Activated T-cell treated with anti-CD3 and anti-CD28 coated beads, Interleukin-2, amount 50 U/mL, for 24 hours (primary cell): ENCODE data around the gene RPL27.

ENCODE experiments used
- DNase-seq: peaks from one replicate; pipeline ENCODE4 v3.0.0-alpha.2; 2020
- H3K27ac Mint-ChIP-seq: 2 replicates; pipeline ENCODE4 v1.8.0; 2020; ENCODE audit warnings: mild to moderate bottlenecking, mixed read lengths
- H3K27me3 Mint-ChIP-seq: 2 replicates; pipeline ENCODE4 v1.8.0; 2020; ENCODE audit warnings: mixed read lengths
- H3K36me3 Mint-ChIP-seq: 2 replicates; pipeline ENCODE4 v1.8.0; 2020; ENCODE audit warnings: low read depth, mixed read lengths
- H3K4me1 Mint-ChIP-seq: 2 replicates; pipeline ENCODE4 v1.8.0; 2020; ENCODE audit warnings: low read depth, mixed read lengths
- H3K4me3 Mint-ChIP-seq: 2 replicates; pipeline ENCODE4 v1.8.0; 2020; ENCODE audit warnings: mild to moderate bottlenecking, moderate library complexity, mixed read lengths
- H3K9me3 Mint-ChIP-seq: 2 replicates; pipeline ENCODE4 v1.8.0; 2020; ENCODE audit warnings: mixed read lengths

RPL27 gene

GRCh38 chr17:43040655-43041054 lies 42.4 kb downstream of the RPL27 start:
- H3K9me3 Mint-ChIP-seq = no peaks in the 10 kb centered on the region
- no peak overlapping the region for H3K4me3 Mint-ChIP-seq
- DNase-seq = no peak
- no peak overlapping the region for H3K27ac Mint-ChIP-seq
- no peaks in the 10 kb centered on the region for H3K27me3 Mint-ChIP-seq
- H3K36me3 Mint-ChIP-seq = peaks cover 26% of the 10 kb centered on the region
- H3K4me1 Mint-ChIP-seq = no peaks in the 10 kb centered on the region

DNA sequence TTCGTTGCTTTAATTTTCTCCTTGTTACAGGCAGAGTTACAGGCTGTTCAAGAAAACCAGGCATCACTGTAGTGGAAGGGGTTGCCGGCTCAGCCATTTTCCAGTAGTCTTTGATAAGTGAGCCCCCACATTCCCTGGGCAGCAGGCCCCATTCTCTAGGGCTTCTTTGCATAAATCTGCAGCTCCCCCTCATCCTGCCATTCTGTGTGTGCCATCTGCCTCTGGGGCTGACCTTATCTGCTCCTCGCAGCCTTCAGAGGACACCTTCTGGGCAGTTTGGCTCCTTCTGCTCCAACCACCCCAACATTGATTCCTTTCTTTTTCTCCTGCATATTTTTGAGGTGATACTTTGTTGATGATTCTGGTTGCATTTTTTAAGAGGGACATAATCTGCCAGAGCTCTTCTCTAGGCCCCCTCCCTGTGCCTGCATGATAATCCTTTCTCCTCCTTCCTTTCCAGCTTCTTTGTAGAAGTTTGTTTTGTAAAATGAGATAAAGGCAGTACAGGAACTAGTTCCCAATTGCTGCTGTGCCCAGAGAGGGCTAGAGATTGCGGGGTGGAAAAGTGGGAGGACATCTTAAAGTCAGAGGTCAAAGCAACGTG lies 43.9 kb downstream of the RPL27 start:
- peaks cover 35% of the 10 kb centered on the region for H3K36me3 Mint-ChIP-seq
- H3K4me1 Mint-ChIP-seq = no peaks in the 10 kb centered on the region
- no peaks in the 10 kb centered on the region for H3K9me3 Mint-ChIP-seq
- DNase-seq = no peak
- H3K27me3 Mint-ChIP-seq = no peaks in the 10 kb centered on the region
- no peak overlapping the region for H3K4me3 Mint-ChIP-seq
- no peak overlapping the region for H3K27ac Mint-ChIP-seq

DNA sequence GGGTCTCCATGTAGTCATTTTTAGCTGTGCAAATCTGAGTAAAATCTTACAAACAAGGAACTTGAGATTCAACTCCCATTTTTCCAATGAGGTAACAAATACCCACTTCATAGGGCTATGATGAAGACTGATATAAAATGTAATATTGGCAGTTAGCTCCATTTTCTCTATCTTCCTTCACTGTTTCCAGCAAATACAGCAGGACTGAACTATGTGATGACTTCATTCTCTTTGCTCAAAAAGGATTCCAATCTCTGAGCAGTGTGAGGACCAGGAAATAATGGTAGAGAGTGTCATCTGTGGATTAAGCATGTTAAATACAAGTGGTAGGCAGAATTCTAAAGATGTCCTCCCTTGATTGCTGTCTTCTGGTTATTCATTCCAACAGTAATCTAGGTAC lies 45.1 kb downstream of the RPL27 start:
- H3K4me1 Mint-ChIP-seq = no peaks in the 10 kb centered on the region

DNA sequence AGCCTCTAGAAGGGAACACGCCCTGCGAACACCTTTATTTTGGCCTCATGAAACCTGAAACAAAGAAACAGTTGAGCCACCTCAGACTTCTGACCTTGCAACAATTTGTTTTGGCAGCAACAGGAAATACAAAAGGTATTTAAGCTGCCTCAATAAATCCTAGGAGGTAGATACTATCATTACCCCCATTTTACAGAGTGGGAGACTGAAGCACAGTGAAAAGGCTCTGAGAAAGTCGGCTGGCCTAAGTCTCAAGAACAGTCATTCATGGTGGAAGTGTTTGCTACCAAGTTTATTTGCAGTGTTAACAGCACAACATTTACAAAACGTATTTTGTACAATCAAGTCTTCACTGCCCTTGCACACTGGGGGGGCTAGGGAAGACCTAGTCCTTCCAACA lies 45.8 kb downstream of the RPL27 start:
- Mint-ChIP-seq H3K27ac (no peak overlapping the region), H3K4me1 (no peaks in the 10 kb centered on the region), H3K9me3 (no peaks in the 10 kb centered on the region), H3K27me3 (no peaks in the 10 kb centered on the region), H3K4me3 (no peak overlapping the region), H3K36me3 (peaks cover 53% of the 10 kb centered on the region)
- DNase-seq = no peak

More for the DNA sequence above, 45.1 kb downstream of the RPL27 start:
- peaks cover 46% of the 10 kb centered on the region for H3K36me3 Mint-ChIP-seq
- no peak overlapping the region for H3K27ac Mint-ChIP-seq
- H3K4me3 Mint-ChIP-seq = no peak overlapping the region
- H3K9me3 Mint-ChIP-seq = no peaks in the 10 kb centered on the region
- H3K27me3 Mint-ChIP-seq = no peaks in the 10 kb centered on the region
- DNase-seq = no peak

- H3K4me3 Mint-ChIP-seq = no peak overlapping the region
- no peaks in the 10 kb centered on the region for H3K9me3 Mint-ChIP-seq
- no peak overlapping the region for H3K27ac Mint-ChIP-seq
- peaks cover 95% of the 10 kb centered on the region for H3K36me3 Mint-ChIP-seq
- DNase-seq = no peak
- no peaks in the 10 kb centered on the region for H3K27me3 Mint-ChIP-seq
- H3K4me1 Mint-ChIP-seq = no peaks in the 10 kb centered on the region
These were observed 53.8 kb downstream of the RPL27 start for GRCh38 chr17:43051969-43052368.
